Choroid plexus epithelial cell (primary cell): ENCODE results near the gene FBXO40.

Source experiments
- DNase-seq: peaks from one replicate; pipeline ENCODE4 v3.0.0-alpha.2; 2010; ENCODE audit warnings: low read depth
- H3K4me3 ChIP-seq: 2 replicates; pipeline ENCODE4 v1.5.1; 2011; ENCODE audit warnings: low read depth, mild to moderate bottlenecking, control low read depth, low read length, moderate library complexity
- CTCF ChIP-seq: conservative IDR thresholded peaks from 2 replicates; pipeline ENCODE4 v1.5.1; 2011; ENCODE audit warnings: low read depth, mild to moderate bottlenecking, control low read depth, inconsistent platforms, low read length, moderate library complexity

Gene FBXO40

GRCh38 chr3:121662742-121663141, 69.6 kb downstream of the FBXO40 start:
- H3K4me3 ChIP-seq, result no peak overlapping the region
- DNase-seq, result no peak
- TF ChIP-seq CTCF, result no peak

- TF ChIP-seq CTCF, result no peak
- no peak for DNase-seq
- no peak overlapping the region for H3K4me3 ChIP-seq
Measured at GRCh38 chr3:121663171-121663847, 70.1 kb downstream of the FBXO40 start.

- DNase-seq, result no peak
- TF ChIP-seq CTCF, result no peak
- no peak overlapping the region for H3K4me3 ChIP-seq
Measured at GRCh38 chr3:121665488-121665887, 72.3 kb downstream of the FBXO40 start.

- TF ChIP-seq CTCF, result no peak
- no peak for DNase-seq
- no peak overlapping the region for H3K4me3 ChIP-seq
Measured at GRCh38 chr3:121667333-121667732, 74.2 kb downstream of the FBXO40 start.

- no peak for TF ChIP-seq CTCF
- no peak overlapping the region for H3K4me3 ChIP-seq
- no peak for DNase-seq
Measured at GRCh38 chr3:121670676-121671075, 77.5 kb downstream of the FBXO40 start.

GRCh38 chr3:121677141-121677540, 84.0 kb downstream of the FBXO40 start:
- no peak for DNase-seq
- no peak overlapping the region for H3K4me3 ChIP-seq
- TF ChIP-seq CTCF, result no peak
